Uterus (tissue), 2 donors: Measurements from ENCODE around the gene OR6J1.
"Not testable (repeated sequence)": the region's sequence is repeated elsewhere in the genome, so short reads cannot be mapped to it uniquely, and the experiment has no call there.

Source experiments
- POLR2A ChIP-seq, 2 donors: fragments of 450-650 bp; IDR thresholded peaks; one replicate each; pipeline ENCODE4 v1.6.1; 2016; ENCODE audit warnings: antibody characterized with exemption in 2 of 2, mild to moderate bottlenecking in 1 of 2, moderate library complexity in 1 of 2
- TF ChIP-seq, protein P1 (sequence below), 4 experiments: fragments of 200-600 bp in 2 of 4; fragments of 450-650 bp in 2 of 4; sonication (generic) in 2 of 4; IDR thresholded peaks; one replicate each; pipeline ENCODE4 v1.5.1; 2016 to 2019; ENCODE audit warnings: antibody characterized with exemption in 4 of 4, mild to moderate bottlenecking in 2 of 4, moderate library complexity in 1 of 4

GRCh38 chr14:22635980-22636379 is 8.2 kb downstream of the OR6J1 start:
- TF ChIP-seq POLR2A (IDR thresholded peaks at IDR 0.05), result not testable (repeated sequence)
- TF ChIP-seq, protein P1, sequence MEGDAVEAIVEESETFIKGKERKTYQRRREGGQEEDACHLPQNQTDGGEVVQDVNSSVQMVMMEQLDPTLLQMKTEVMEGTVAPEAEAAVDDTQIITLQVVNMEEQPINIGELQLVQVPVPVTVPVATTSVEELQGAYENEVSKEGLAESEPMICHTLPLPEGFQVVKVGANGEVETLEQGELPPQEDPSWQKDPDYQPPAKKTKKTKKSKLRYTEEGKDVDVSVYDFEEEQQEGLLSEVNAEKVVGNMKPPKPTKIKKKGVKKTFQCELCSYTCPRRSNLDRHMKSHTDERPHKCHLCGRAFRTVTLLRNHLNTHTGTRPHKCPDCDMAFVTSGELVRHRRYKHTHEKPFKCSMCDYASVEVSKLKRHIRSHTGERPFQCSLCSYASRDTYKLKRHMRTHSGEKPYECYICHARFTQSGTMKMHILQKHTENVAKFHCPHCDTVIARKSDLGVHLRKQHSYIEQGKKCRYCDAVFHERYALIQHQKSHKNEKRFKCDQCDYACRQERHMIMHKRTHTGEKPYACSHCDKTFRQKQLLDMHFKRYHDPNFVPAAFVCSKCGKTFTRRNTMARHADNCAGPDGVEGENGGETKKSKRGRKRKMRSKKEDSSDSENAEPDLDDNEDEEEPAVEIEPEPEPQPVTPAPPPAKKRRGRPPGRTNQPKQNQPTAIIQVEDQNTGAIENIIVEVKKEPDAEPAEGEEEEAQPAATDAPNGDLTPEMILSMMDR (IDR thresholded peaks at IDR 0.05), result not testable (repeated sequence)
